Measurements from ENCODE around the gene FBRSL1. TPM values are rescaled to one million over a fixed set of nuclear protein-coding genes. Genes with fewer than 3 reads are reported as not detected.

Gene FBRSL1
- polyA plus RNA-seq, 3 donors, result 0.39 to 28.7 (median 0.74) TPM

DNA sequence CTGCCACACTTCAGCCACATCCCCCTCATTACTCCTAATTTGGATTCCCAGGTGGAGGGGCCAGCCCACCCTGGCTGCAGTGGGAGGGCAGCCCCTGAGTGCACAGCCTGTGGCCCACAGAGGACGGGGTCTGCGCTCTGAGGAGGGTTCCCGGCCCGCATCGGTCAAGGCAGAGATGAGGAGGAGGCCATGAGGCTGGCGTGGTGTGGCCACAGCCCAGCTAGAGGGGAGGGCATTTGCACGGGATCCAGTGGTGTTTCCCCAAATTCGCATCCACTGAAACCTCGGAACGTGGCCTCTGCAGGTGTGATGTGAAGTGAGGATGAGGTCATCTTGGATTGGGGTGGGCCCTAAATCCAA is 38.1 kb upstream of the FBRSL1 start:
- intact Hi-C loops (cut with micrococcal nuclease), result no loop called here
- H3K4me1 Mint-ChIP-seq, result no peaks in the 10 kb centered on the region
- peaks cover 0 to 25% of the 10 kb centered on the region in 2 donors for H3K27me3 ChIP-seq (ENCODE audit: control insufficient read depth in 2 of 2, insufficient read depth in 2 of 2, low read length in 2 of 2)
- H3K36me3 Mint-ChIP-seq, result no peaks in the 10 kb centered on the region
- H3K9me3 Mint-ChIP-seq, result peaks cover 0 to 7% (median 1%) of the 10 kb centered on the region in 7 donors
- H3K4me2 ChIP-seq (replicated peaks; ENCODE audit: extremely low read depth, low read length, poor library complexity, severe bottlenecking), result no peak overlapping the region
- TF ChIP-seq, protein P1, sequence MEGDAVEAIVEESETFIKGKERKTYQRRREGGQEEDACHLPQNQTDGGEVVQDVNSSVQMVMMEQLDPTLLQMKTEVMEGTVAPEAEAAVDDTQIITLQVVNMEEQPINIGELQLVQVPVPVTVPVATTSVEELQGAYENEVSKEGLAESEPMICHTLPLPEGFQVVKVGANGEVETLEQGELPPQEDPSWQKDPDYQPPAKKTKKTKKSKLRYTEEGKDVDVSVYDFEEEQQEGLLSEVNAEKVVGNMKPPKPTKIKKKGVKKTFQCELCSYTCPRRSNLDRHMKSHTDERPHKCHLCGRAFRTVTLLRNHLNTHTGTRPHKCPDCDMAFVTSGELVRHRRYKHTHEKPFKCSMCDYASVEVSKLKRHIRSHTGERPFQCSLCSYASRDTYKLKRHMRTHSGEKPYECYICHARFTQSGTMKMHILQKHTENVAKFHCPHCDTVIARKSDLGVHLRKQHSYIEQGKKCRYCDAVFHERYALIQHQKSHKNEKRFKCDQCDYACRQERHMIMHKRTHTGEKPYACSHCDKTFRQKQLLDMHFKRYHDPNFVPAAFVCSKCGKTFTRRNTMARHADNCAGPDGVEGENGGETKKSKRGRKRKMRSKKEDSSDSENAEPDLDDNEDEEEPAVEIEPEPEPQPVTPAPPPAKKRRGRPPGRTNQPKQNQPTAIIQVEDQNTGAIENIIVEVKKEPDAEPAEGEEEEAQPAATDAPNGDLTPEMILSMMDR (IDR thresholded peaks at IDR 0.05), result no peak
- no peaks in the 10 kb centered on the region for H4K20me1 ChIP-seq (ENCODE audit: insufficient read depth, low read length)
- H3K4me3 Mint-ChIP-seq, result peak overlapping the region in 1 of 2 donors; percentile 28
- no peak overlapping the region for H3K27ac Mint-ChIP-seq
- H3K9me3 ChIP-seq (replicated peaks in 1 of 2; ENCODE audit: control insufficient read depth in 1 of 2, insufficient read depth in 1 of 2, low read length in 2 of 2), result no peaks in the 10 kb centered on the region
- H3K27me3 Mint-ChIP-seq (ENCODE audit: low read depth in 3 of 3), result peaks cover 22 to 45% (median 30%) of the 10 kb centered on the region in 3 donors
- peaks cover 0 to 2% of the 10 kb centered on the region in 2 donors for H3K4me1 ChIP-seq (ENCODE audit: control insufficient read depth in 1 of 2, insufficient read depth in 2 of 2, low read length in 2 of 2)
- no peaks in the 10 kb centered on the region for H3K79me2 ChIP-seq (ENCODE audit: insufficient read depth, low read length)
- DNase-seq, result no peak
- WGBS (ENCODE audit: insufficient coverage), result 92% methylated on average over 8 of the region's 10 CpGs
- no peak overlapping the region for H3K4me3 ChIP-seq (replicated peaks in 1 of 3; ENCODE audit: low read depth in 2 of 3, low read length in 3 of 3)
- no peak overlapping the region for H3K27ac ChIP-seq (ENCODE audit: low read depth in 1 of 2, low read length in 2 of 2)
- H3K36me3 ChIP-seq (replicated peaks in 1 of 2; ENCODE audit: control insufficient read depth in 1 of 2, insufficient read depth in 2 of 2, low read length in 2 of 2), result no peaks in the 10 kb centered on the region
- H2AFZ ChIP-seq (ENCODE audit: insufficient read depth, low read depth, low read length, poor library complexity, severe bottlenecking), result no peak overlapping the region
- H3K9ac ChIP-seq (ENCODE audit: insufficient read depth, low read length, poor library complexity, severe bottlenecking), result no peak overlapping the region

DNA sequence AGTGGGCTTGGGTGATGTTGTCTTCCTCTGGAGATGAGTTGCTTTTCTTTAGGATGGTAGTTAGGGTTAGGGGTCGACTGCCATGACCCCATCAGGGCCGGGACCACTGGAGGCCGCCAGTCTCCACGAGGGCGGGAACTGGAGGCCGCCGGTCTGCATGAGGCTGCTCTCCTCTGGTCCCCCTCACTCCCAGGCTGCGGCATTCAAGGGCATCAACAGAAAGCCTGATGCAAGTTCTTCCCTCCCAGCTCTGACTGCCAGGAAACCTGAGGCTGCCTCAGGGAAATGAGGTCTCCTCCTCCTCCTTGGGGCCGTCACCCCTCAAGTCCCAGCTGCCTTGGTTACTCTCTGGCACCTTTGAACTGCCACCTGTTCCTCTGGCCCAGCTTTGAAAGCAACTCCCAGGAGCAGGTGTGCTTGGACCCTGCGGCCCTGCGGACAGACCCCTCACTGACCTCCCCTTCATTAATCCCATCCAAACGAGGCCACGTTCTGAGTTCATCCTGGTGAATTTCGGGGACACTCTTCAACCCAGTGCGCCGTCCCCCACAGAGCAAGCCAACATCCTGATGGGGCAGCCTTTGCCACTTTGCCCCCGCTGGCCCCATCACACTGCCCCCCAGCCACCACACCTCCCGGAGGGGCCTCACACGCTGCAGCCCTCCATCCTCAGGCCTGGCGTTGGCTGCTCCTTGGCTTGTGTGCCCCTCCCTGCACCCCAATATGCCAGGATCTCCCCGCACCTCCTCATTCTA is 37.2 kb upstream of the FBRSL1 start:
- H4K20me1 ChIP-seq (ENCODE audit: insufficient read depth, low read length), result no peaks in the 10 kb centered on the region
- TF ChIP-seq, protein P1 (IDR thresholded peaks at IDR 0.05), result no peak
- no peaks in the 10 kb centered on the region for H3K9me3 ChIP-seq (replicated peaks in 1 of 2; ENCODE audit: control insufficient read depth in 1 of 2, insufficient read depth in 1 of 2, low read length in 2 of 2)
- Mint-ChIP-seq H3K4me3 (no peak overlapping the region), H3K27me3 (ENCODE audit: low read depth in 3 of 3) (peaks cover 24 to 45% (median 31%) of the 10 kb centered on the region in 3 donors), H3K9me3 (peaks cover 0 to 7% (median 1%) of the 10 kb centered on the region in 7 donors), H3K4me1 (no peaks in the 10 kb centered on the region), H3K27ac (peak overlapping the region in 1 of 7 donors; percentile 73), H3K36me3 (no peaks in the 10 kb centered on the region)
- H3K27me3 ChIP-seq (ENCODE audit: control insufficient read depth in 2 of 2, insufficient read depth in 2 of 2, low read length in 2 of 2), result peaks cover 0 to 25% of the 10 kb centered on the region in 2 donors
- DNase-seq, result no peak
- no peak overlapping the region for H3K9ac ChIP-seq (ENCODE audit: insufficient read depth, low read length, poor library complexity, severe bottlenecking)
- intact Hi-C loops (cut with micrococcal nuclease), result no loop called here
- no peak overlapping the region for H2AFZ ChIP-seq (ENCODE audit: insufficient read depth, low read depth, low read length, poor library complexity, severe bottlenecking)
- H3K4me3 ChIP-seq (replicated peaks in 1 of 3; ENCODE audit: low read depth in 2 of 3, low read length in 3 of 3), result no peak overlapping the region
- H3K4me1 ChIP-seq (ENCODE audit: control insufficient read depth in 1 of 2, insufficient read depth in 2 of 2, low read length in 2 of 2), result peaks cover 0 to 2% of the 10 kb centered on the region in 2 donors
- 90% methylated on average over 15 of the region's 21 CpGs for WGBS (ENCODE audit: insufficient coverage)
- H3K27ac ChIP-seq (ENCODE audit: low read depth in 1 of 2, low read length in 2 of 2), result no peak overlapping the region
- H3K4me2 ChIP-seq (replicated peaks; ENCODE audit: extremely low read depth, low read length, poor library complexity, severe bottlenecking), result no peak overlapping the region
- H3K79me2 ChIP-seq (ENCODE audit: insufficient read depth, low read length), result no peaks in the 10 kb centered on the region
- H3K36me3 ChIP-seq (replicated peaks in 1 of 2; ENCODE audit: control insufficient read depth in 1 of 2, insufficient read depth in 2 of 2, low read length in 2 of 2), result no peaks in the 10 kb centered on the region
